Vagina (tissue), 2 donors: Measurements from ENCODE around the gene SPATA6L. TPM values are rescaled to one million over a fixed set of nuclear protein-coding genes. Genes with fewer than 3 reads are reported as not detected.

Experiments
- DNase-seq, 2 donors: peaks; one replicate each; pipeline ENCODE4 v3.0.0-alpha.2; 2017; ENCODE audit errors: extremely low spot score in 2 of 2
- H3K27ac ChIP-seq: fragments of 200-600 bp; sonication (generic); one replicate; pipeline ENCODE4 v1.5.1; 2019
- H3K27me3 ChIP-seq: fragments of 200-600 bp; sonication (generic); one replicate; pipeline ENCODE4 v1.5.1; 2019
- H3K36me3 ChIP-seq, 2 donors: fragments of 200-600 bp; sonication (generic); one replicate each; pipeline ENCODE4 v1.5.1; 2017 to 2019
- H3K4me1 ChIP-seq: fragments of 200-600 bp; sonication (generic); one replicate; pipeline ENCODE4 v1.5.1; 2019
- H3K4me3 ChIP-seq, 2 donors: fragments of 200-600 bp; sonication (generic); 1 replicate in 1 of 2; 2 replicates in 1 of 2; pipeline ENCODE4 v1.5.1; 2016 to 2019
- H3K9me3 ChIP-seq: fragments of 200-600 bp; sonication (generic); one replicate; pipeline ENCODE4 v1.5.1; 2019
- CTCF ChIP-seq, 3 experiments: fragments of 450-650 bp in 2 of 3; fragments of 200-600 bp in 1 of 3; sonication (generic) in 1 of 3; IDR thresholded peaks; one replicate each; pipeline ENCODE4 v1.5.1; 2017 to 2019; ENCODE audit warnings: antibody characterized with exemption in 3 of 3, mild to moderate bottlenecking in 2 of 3, moderate library complexity in 2 of 3
- POLR2A ChIP-seq, 2 donors: fragments of 450-650 bp; IDR thresholded peaks; one replicate each; pipeline ENCODE4 v1.6.1; 2017; ENCODE audit warnings: antibody characterized with exemption in 2 of 2, mild to moderate bottlenecking in 2 of 2, moderate library complexity in 2 of 2
- POLR2AphosphoS5 ChIP-seq, 2 donors: sonication (generic); formaldehyde crosslinking; IDR thresholded peaks; one replicate each; pipeline ENCODE4 v1.9.0; 2017; ENCODE audit warnings: antibody characterized with exemption in 2 of 2, mild to moderate bottlenecking in 2 of 2, low read depth in 1 of 2; ENCODE audit not compliant: insufficient read depth in 1 of 2
- intact Hi-C: fragments of 100-400 bp; cut with DNase I; formaldehyde crosslinking; loops from one replicate; pipeline ENCODE4 v1.15.1; 2023
- total RNA-seq: library from RNA; depleted of rRNA; stranded (reverse); fragments of >200 nt; gene quantifications from one replicate; pipeline ENCODE4 v1.2.3, GENCODE V29; 2016

The SPATA6L gene
- total RNA-seq, 1 donor from 2014 or later: 3.9 TPM

- intact Hi-C loops: no loop called here
- Histone ChIP-seq H3K27ac (no peak overlapping the region), H3K9me3 (no peaks in the 10 kb centered on the region), H3K27me3 (no peaks in the 10 kb centered on the region), H3K4me1 (no peaks in the 10 kb centered on the region), H3K4me3 (no peak overlapping the region), H3K36me3 (no peaks in the 10 kb centered on the region)
- no peak for DNase-seq
- no peak for TF ChIP-seq POLR2AphosphoS5 (IDR thresholded peaks at IDR 0.05; ENCODE audit: insufficient read depth in 1 of 2, low read depth in 1 of 2)
- no peak for TF ChIP-seq CTCF (IDR thresholded peaks at IDR 0.05)
- no peak for TF ChIP-seq POLR2A (IDR thresholded peaks at IDR 0.05)
Observed at GRCh38 chr9:4573634-4574389, 92.5 kb downstream of the SPATA6L start.

GRCh38 chr9:4573176-4573575, 93.1 kb downstream of the SPATA6L start:
- no peaks in the 10 kb centered on the region for H3K27me3 ChIP-seq
- no peak overlapping the region for H3K4me3 ChIP-seq
- no peak overlapping the region for H3K27ac ChIP-seq
- intact Hi-C loops: no loop called here
- no peaks in the 10 kb centered on the region for H3K9me3 ChIP-seq
- no peaks in the 10 kb centered on the region for H3K4me1 ChIP-seq
- TF ChIP-seq CTCF (IDR thresholded peaks at IDR 0.05): no peak
- no peak for TF ChIP-seq POLR2A (IDR thresholded peaks at IDR 0.05)
- no peak for TF ChIP-seq POLR2AphosphoS5 (IDR thresholded peaks at IDR 0.05; ENCODE audit: insufficient read depth in 1 of 2, low read depth in 1 of 2)
- no peak for DNase-seq
- no peaks in the 10 kb centered on the region for H3K36me3 ChIP-seq

- no peak overlapping the region for H3K27ac ChIP-seq
- H3K4me1 ChIP-seq: no peaks in the 10 kb centered on the region
- TF ChIP-seq CTCF (IDR thresholded peaks at IDR 0.05): no peak
- no peak for TF ChIP-seq POLR2A (IDR thresholded peaks at IDR 0.05)
- TF ChIP-seq POLR2AphosphoS5 (IDR thresholded peaks at IDR 0.05; ENCODE audit: insufficient read depth in 1 of 2, low read depth in 1 of 2): no peak
- no peak overlapping the region for H3K4me3 ChIP-seq
- no peaks in the 10 kb centered on the region for H3K9me3 ChIP-seq
- no peaks in the 10 kb centered on the region for H3K36me3 ChIP-seq
- intact Hi-C loops: no loop called here
- DNase-seq: no peak
- H3K27me3 ChIP-seq: no peaks in the 10 kb centered on the region
Observed at GRCh38 chr9:4572184-4572826, 94.0 kb downstream of the SPATA6L start.

- no peaks in the 10 kb centered on the region for H3K9me3 ChIP-seq
- DNase-seq: no peak
- no peak overlapping the region for H3K27ac ChIP-seq
- no peak for TF ChIP-seq POLR2AphosphoS5 (IDR thresholded peaks at IDR 0.05; ENCODE audit: insufficient read depth in 1 of 2, low read depth in 1 of 2)
- no peak for TF ChIP-seq CTCF (IDR thresholded peaks at IDR 0.05)
- intact Hi-C loops: no loop called here
- H3K27me3 ChIP-seq: no peaks in the 10 kb centered on the region
- H3K36me3 ChIP-seq: no peaks in the 10 kb centered on the region
- H3K4me1 ChIP-seq: no peaks in the 10 kb centered on the region
- H3K4me3 ChIP-seq: no peak overlapping the region
Observed at GRCh38 chr9:4569101-4569500, 97.2 kb downstream of the SPATA6L start.

- Histone ChIP-seq H3K36me3 (no peaks in the 10 kb centered on the region), H3K27ac (no peak overlapping the region), H3K27me3 (no peaks in the 10 kb centered on the region), H3K9me3 (no peaks in the 10 kb centered on the region), H3K4me3 (no peak overlapping the region), H3K4me1 (no peaks in the 10 kb centered on the region)
- DNase-seq: no peak
- TF ChIP-seq CTCF (IDR thresholded peaks at IDR 0.05): no peak
- no peak for TF ChIP-seq POLR2A (IDR thresholded peaks at IDR 0.05)
- no peak for TF ChIP-seq POLR2AphosphoS5 (IDR thresholded peaks at IDR 0.05; ENCODE audit: insufficient read depth in 1 of 2, low read depth in 1 of 2)
- intact Hi-C loops: no loop called here
Observed at GRCh38 chr9:4567601-4568000, 98.7 kb downstream of the SPATA6L start.
